ENCODE data around the gene WDR45.

Gene WDR45

GRCh38 chrX:49082271-49082871, 2.7 kb upstream of the WDR45 start:
- DNase-seq (ENCODE audit: extremely low spot score), result no peak
- CTCF ChIA-PET, result no interaction called here
- POLR2A ChIA-PET, result no interaction called here
- TF ChIP-seq CTCF (IDR thresholded peaks at IDR 0.05; ENCODE audit: control extremely low read depth, extremely low read depth, low read depth, missing control alignments), result no peak

GRCh38 chrX:49077941-49078340, 1.7 kb downstream of the WDR45 start:
- CTCF ChIA-PET, result no interaction called here
- POLR2A ChIA-PET, result no interaction called here
- DNase-seq (ENCODE audit: extremely low spot score), result no peak
- no peak for TF ChIP-seq CTCF (IDR thresholded peaks at IDR 0.05; ENCODE audit: control extremely low read depth, extremely low read depth, low read depth, missing control alignments)

GRCh38 chrX:49075347-49075746, 4.3 kb downstream of the WDR45 start:
- DNase-seq (ENCODE audit: extremely low spot score), result no peak
- no peak for TF ChIP-seq CTCF (IDR thresholded peaks at IDR 0.05; ENCODE audit: control extremely low read depth, extremely low read depth, low read depth, missing control alignments)
- CTCF ChIA-PET, result no interaction called here
- POLR2A ChIA-PET, result no interaction called here

- peak; percentile 87 for DNase-seq (ENCODE audit: extremely low spot score)
- POLR2A ChIA-PET, result interaction anchor here (0.7 kb wide), 1 partner anchor 82 kb away, joined by 3 read pairs; no protein-coding TSS in a partner anchor
These were observed 5.8 kb downstream of the WDR45 start, which contains the start of gene PRAF2 for GRCh38 chrX:49073601-49074575. Gene PRAF2, minus strand, starts transcription at chrX:49074002. Its CDS starts 15 bp downstream, at chrX:49073987.

GRCh38 chrX:49072712-49073095, 7.0 kb downstream of the WDR45 start:
- POLR2A ChIA-PET, result no interaction called here
- no peak for DNase-seq (ENCODE audit: extremely low spot score)
- TF ChIP-seq CTCF (IDR thresholded peaks at IDR 0.05; ENCODE audit: control extremely low read depth, extremely low read depth, low read depth, missing control alignments), result no peak
- CTCF ChIA-PET, result no interaction called here

More at GRCh38 chrX:49073601-49074575, 5.8 kb downstream of the WDR45 start, which contains the start of gene PRAF2:
- TF ChIP-seq CTCF (IDR thresholded peaks at IDR 0.05; ENCODE audit: control extremely low read depth, extremely low read depth, low read depth, missing control alignments), result no peak
- CTCF ChIA-PET, result no interaction called here

GRCh38 chrX:49071877-49072711, 7.6 kb downstream of the WDR45 start:
- no peak for DNase-seq (ENCODE audit: extremely low spot score)
- CTCF ChIA-PET, result no interaction called here
- POLR2A ChIA-PET, result no interaction called here
- TF ChIP-seq CTCF (IDR thresholded peaks at IDR 0.05; ENCODE audit: control extremely low read depth, extremely low read depth, low read depth, missing control alignments), result no peak
